Vagina (tissue), 2 donors: ENCODE data around the gene PCSK6. TPM values are rescaled to one million over a fixed set of nuclear protein-coding genes. Genes with fewer than 3 reads are reported as not detected.

Experiments
- DNase-seq, 2 donors: peaks; one replicate each; pipeline ENCODE4 v3.0.0-alpha.2; 2017; ENCODE audit errors: extremely low spot score in 2 of 2
- H3K27ac ChIP-seq: fragments of 200-600 bp; sonication (generic); one replicate; pipeline ENCODE4 v1.5.1; 2019
- H3K27me3 ChIP-seq: fragments of 200-600 bp; sonication (generic); one replicate; pipeline ENCODE4 v1.5.1; 2019
- H3K36me3 ChIP-seq, 2 donors: fragments of 200-600 bp; sonication (generic); one replicate each; pipeline ENCODE4 v1.5.1; 2017 to 2019
- H3K4me1 ChIP-seq: fragments of 200-600 bp; sonication (generic); one replicate; pipeline ENCODE4 v1.5.1; 2019
- H3K4me3 ChIP-seq, 2 donors: fragments of 200-600 bp; sonication (generic); 1 replicate in 1 of 2; 2 replicates in 1 of 2; pipeline ENCODE4 v1.5.1; 2016 to 2019
- H3K9me3 ChIP-seq: fragments of 200-600 bp; sonication (generic); one replicate; pipeline ENCODE4 v1.5.1; 2019
- POLR2A ChIP-seq, 2 donors: fragments of 450-650 bp; IDR thresholded peaks; one replicate each; pipeline ENCODE4 v1.6.1; 2017; ENCODE audit warnings: antibody characterized with exemption in 2 of 2, mild to moderate bottlenecking in 2 of 2, moderate library complexity in 2 of 2
- POLR2AphosphoS5 ChIP-seq, 2 donors: sonication (generic); formaldehyde crosslinking; IDR thresholded peaks; one replicate each; pipeline ENCODE4 v1.9.0; 2017; ENCODE audit warnings: antibody characterized with exemption in 2 of 2, mild to moderate bottlenecking in 2 of 2, low read depth in 1 of 2; ENCODE audit not compliant: insufficient read depth in 1 of 2
- intact Hi-C: fragments of 100-400 bp; cut with DNase I; formaldehyde crosslinking; loops from one replicate; pipeline ENCODE4 v1.15.1; 2023
- total RNA-seq: library from RNA; depleted of rRNA; stranded (reverse); fragments of >200 nt; gene quantifications from one replicate; pipeline ENCODE4 v1.2.3, GENCODE V29; 2016
- TF ChIP-seq, protein P1 (sequence below), 3 experiments: fragments of 450-650 bp in 2 of 3; fragments of 200-600 bp in 1 of 3; sonication (generic) in 1 of 3; IDR thresholded peaks; one replicate each; pipeline ENCODE4 v1.5.1; 2017 to 2019; ENCODE audit warnings: antibody characterized with exemption in 3 of 3, mild to moderate bottlenecking in 2 of 3, moderate library complexity in 2 of 3

The PCSK6 gene
- total RNA-seq, 1 donor from 2014 or later, result 7.4 TPM

DNA sequence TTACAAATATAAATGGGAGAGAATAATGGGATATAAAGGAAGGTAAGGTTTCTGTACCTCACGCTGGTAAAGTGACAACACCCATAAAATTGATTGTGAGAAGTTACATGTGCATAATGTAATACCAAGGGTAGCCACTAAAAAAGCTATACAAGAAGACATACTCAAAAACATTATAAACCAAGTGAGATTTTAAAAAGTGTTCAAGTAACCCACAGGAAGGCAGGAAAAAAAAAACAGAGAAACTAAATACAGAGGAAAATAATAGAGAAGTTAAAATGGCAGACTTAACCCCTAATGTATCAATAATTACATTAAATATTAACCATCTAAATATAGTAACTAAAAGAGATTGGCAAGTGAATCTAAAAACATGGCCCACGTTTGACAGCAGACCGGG lies 76.3 kb downstream of the PCSK6 start:
- no peak for TF ChIP-seq POLR2AphosphoS5 (IDR thresholded peaks at IDR 0.05; ENCODE audit: insufficient read depth in 1 of 2, low read depth in 1 of 2)
- TF ChIP-seq, protein P1, sequence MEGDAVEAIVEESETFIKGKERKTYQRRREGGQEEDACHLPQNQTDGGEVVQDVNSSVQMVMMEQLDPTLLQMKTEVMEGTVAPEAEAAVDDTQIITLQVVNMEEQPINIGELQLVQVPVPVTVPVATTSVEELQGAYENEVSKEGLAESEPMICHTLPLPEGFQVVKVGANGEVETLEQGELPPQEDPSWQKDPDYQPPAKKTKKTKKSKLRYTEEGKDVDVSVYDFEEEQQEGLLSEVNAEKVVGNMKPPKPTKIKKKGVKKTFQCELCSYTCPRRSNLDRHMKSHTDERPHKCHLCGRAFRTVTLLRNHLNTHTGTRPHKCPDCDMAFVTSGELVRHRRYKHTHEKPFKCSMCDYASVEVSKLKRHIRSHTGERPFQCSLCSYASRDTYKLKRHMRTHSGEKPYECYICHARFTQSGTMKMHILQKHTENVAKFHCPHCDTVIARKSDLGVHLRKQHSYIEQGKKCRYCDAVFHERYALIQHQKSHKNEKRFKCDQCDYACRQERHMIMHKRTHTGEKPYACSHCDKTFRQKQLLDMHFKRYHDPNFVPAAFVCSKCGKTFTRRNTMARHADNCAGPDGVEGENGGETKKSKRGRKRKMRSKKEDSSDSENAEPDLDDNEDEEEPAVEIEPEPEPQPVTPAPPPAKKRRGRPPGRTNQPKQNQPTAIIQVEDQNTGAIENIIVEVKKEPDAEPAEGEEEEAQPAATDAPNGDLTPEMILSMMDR (IDR thresholded peaks at IDR 0.05), result no peak
- no peak for TF ChIP-seq POLR2A (IDR thresholded peaks at IDR 0.05)
- no peaks in the 10 kb centered on the region for H3K4me1 ChIP-seq
- intact Hi-C loops, result no loop called here
- no peaks in the 10 kb centered on the region for H3K27me3 ChIP-seq
- no peaks in the 10 kb centered on the region for H3K9me3 ChIP-seq
- DNase-seq, result no peak
- no peak overlapping the region for H3K4me3 ChIP-seq
- no peak overlapping the region for H3K27ac ChIP-seq
- no peaks in the 10 kb centered on the region for H3K36me3 ChIP-seq

DNA sequence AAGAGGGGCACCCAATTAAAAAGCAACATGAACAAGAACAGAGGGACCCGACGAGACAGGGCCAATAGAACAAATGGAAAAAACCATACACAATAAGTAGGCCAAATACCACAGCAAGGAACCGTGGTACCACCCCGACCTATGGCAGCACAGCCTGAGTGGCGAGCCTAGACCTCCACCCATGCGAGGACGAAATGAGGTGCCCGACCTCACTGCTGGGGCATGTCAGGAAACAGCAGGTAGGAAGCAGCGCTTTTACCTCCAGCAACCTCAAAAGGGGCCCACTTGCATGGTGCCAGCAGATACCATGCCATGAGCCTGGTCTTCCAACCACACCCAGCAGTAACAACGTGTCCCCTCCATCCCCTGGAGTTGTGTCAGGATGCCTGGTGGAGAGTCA lies 77.9 kb downstream of the PCSK6 start:
- H3K4me3 ChIP-seq, result no peak overlapping the region
- H3K9me3 ChIP-seq, result no peaks in the 10 kb centered on the region
- no peak for DNase-seq
- TF ChIP-seq POLR2A (IDR thresholded peaks at IDR 0.05), result no peak
- TF ChIP-seq, protein P1 (IDR thresholded peaks at IDR 0.05), result no peak
- TF ChIP-seq POLR2AphosphoS5 (IDR thresholded peaks at IDR 0.05; ENCODE audit: insufficient read depth in 1 of 2, low read depth in 1 of 2), result no peak
- H3K27ac ChIP-seq, result no peak overlapping the region
- intact Hi-C loops, result no loop called here
- H3K36me3 ChIP-seq, result no peaks in the 10 kb centered on the region
- no peaks in the 10 kb centered on the region for H3K27me3 ChIP-seq
- H3K4me1 ChIP-seq, result no peaks in the 10 kb centered on the region

DNA sequence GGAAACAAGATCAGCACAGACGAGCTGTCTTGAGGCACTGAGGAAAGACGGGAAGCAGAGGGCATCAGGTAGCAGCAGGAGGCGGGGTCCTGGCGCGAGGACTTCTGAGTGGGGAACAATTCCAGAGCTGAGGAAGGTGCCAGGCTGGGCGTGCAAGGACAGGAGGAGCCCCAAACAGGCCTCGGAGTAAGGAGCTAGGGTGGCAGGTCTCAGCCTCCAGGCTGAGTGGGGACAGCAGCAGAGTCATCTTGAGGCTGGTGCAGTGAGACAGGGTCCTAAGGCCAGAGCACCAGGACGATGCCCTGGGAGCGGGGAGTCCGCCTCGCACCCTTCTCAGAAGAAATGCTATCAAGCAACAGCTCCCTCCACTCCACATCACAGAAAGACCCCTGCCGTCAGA lies 78.4 kb downstream of the PCSK6 start:
- Histone ChIP-seq H3K36me3 (no peaks in the 10 kb centered on the region), H3K4me3 (no peak overlapping the region), H3K27me3 (no peaks in the 10 kb centered on the region), H3K4me1 (no peaks in the 10 kb centered on the region), H3K27ac (no peak overlapping the region), H3K9me3 (no peaks in the 10 kb centered on the region)
- DNase-seq, result peak in 1 of 2 donors; percentile 82
- intact Hi-C loops, result no loop called here
- TF ChIP-seq, protein P1 (IDR thresholded peaks at IDR 0.05), result no peak
- no peak for TF ChIP-seq POLR2A (IDR thresholded peaks at IDR 0.05)
- no peak for TF ChIP-seq POLR2AphosphoS5 (IDR thresholded peaks at IDR 0.05; ENCODE audit: insufficient read depth in 1 of 2, low read depth in 1 of 2)

DNA sequence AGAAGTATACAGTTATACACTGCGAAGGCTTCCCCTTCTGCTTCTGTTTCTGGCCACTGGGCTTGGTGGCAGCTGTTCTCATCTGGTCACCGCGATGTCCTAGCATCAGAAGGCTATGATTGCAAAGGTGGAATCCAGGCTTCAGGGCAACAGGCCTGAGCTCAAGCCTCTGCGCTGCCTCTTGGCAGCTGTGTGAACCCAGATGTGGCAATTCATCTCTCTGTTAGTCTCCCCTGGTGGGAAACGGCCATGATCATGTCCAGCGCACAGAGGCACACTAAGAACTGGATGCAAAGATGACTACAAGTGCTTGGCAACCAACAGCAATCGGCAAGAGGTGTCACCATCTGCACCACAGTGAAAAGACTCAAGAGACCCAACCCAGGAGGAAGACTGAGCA lies 78.9 kb downstream of the PCSK6 start:
- intact Hi-C loops, result no loop called here
- no peak overlapping the region for H3K27ac ChIP-seq
- TF ChIP-seq POLR2AphosphoS5 (IDR thresholded peaks at IDR 0.05; ENCODE audit: insufficient read depth in 1 of 2, low read depth in 1 of 2) (no peak), POLR2A (IDR thresholded peaks at IDR 0.05) (no peak)
- TF ChIP-seq, protein P1 (IDR thresholded peaks at IDR 0.05), result no peak
- no peaks in the 10 kb centered on the region for H3K4me1 ChIP-seq
- DNase-seq, result no peak
- H3K4me3 ChIP-seq, result no peak overlapping the region
- H3K9me3 ChIP-seq, result no peaks in the 10 kb centered on the region
- H3K27me3 ChIP-seq, result no peaks in the 10 kb centered on the region
- no peaks in the 10 kb centered on the region for H3K36me3 ChIP-seq

DNA sequence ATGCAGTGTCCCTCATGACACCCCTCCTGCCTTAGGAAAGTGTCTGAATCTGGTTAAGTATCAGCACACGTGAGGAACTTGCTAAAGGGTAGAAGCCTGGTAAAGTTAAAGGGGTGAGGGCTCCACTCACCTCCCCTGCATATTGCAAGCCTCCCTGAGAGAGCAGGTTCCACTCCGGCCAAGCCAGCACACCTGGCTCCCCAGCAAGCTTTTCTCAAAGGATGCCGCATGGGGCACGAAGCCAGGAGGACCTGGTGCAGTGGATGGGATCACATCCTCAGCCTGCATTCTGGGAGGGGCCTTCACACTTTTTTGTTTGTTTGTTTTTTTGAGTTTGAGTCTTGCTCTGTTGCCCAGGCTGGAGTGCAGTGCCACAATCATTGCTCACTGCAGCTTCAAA lies 79.9 kb downstream of the PCSK6 start:
- intact Hi-C loops, result no loop called here
- TF ChIP-seq POLR2A (IDR thresholded peaks at IDR 0.05) (no peak), POLR2AphosphoS5 (IDR thresholded peaks at IDR 0.05; ENCODE audit: insufficient read depth in 1 of 2, low read depth in 1 of 2) (no peak)
- TF ChIP-seq, protein P1 (IDR thresholded peaks at IDR 0.05), result no peak
- Histone ChIP-seq H3K36me3 (no peaks in the 10 kb centered on the region), H3K27me3 (no peaks in the 10 kb centered on the region), H3K4me3 (no peak overlapping the region), H3K4me1 (no peaks in the 10 kb centered on the region), H3K27ac (no peak overlapping the region), H3K9me3 (no peaks in the 10 kb centered on the region)
- no peak for DNase-seq
